Fibroblast of skin of left biceps (primary cell): ENCODE data around the gene SNCB.

Source experiments
- DNase-seq, 2 experiments: peaks; one replicate each; pipeline ENCODE4 v3.0.0-alpha.2; 2013; ENCODE audit warnings: low read depth in 2 of 2

The SNCB gene

DNA sequence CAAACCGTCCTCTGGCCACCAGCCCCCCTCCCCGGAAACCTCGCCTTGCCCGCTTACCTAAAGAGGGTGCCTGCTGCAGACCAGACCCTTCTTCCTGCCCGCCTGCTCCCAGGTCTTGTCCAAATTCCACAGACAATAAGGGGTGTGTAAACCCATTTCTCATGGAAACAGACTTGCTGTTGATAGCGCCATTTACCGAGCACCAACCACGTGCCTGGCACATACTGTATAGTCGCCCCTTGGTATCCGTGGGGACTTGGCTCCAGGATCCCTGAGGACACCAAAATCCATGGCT lies 56.1 kb downstream of the SNCB start:
- DNase-seq = no peak

DNA sequence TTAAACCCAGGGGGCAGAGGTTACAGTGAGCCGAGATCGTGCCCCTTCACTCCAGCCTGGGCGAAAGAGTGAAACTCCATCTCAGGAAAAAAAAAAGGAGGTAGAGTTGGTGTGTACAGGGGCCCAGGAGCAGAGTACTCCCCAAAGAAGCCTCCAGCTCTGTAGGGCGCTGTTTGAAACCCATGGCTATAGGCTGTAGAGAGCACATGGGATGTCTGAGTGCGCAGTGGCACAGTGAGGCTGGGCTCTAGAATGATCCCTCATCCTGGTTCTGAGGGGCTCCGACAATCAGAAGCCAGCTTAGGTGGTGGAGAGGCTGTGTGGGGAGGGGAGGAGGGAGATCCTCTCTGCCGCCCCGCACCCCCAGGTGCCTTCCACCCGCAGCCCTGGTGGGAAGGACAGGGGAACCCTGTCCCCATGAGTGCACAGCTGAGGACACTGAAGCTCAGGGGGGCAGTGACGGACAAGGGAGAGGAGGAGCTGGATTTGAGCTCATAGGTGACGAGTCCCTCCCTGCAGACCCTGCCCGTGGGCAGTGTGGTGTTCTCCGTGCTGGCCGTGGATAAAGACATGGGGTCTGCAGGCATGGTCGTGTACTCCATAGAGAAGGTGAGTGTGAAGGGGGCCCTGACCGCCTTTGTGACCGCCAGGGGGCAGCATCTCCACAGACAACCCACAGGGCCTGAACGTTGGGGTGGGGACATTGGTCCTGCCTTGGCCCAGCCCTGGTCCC lies 56.6 kb downstream of the SNCB start:
- DNase-seq = peak in 1 of 2 experiments; percentile 2
